ENCODE results near the gene FBXO22. TPM values are rescaled to one million over a fixed set of nuclear protein-coding genes. Genes with fewer than 3 reads are reported as not detected.

The FBXO22 gene
- total and polyA plus RNA-seq, 2 of the 8 experiments (the other 6 are each of a cell fraction or from before 2014, with no cell fraction given), result 33.2 to 67.3 TPM

DNA sequence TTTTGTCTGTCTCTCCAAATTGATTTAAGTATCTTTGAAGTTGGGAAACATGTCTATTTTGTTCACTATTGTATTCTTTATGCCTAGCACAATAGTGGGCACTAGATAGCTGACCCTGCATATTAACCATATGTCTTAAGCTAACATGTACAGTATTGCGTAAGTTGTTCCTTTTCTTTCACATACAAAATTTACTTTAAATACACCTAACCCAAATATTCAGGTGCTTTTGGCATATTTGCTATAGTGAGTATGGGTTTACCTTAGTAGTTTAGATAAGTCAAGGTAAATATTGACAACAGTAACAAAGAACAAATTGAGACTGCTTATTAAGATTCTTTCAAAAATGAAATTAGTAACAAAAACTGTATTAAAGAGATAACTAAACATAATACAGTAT, 57.7 kb downstream of the FBXO22 start:
- H3K18ac ChIP-seq (ENCODE audit: extremely low read depth, low read length), result no peak overlapping the region
- no peak overlapping the region for H2BK12ac ChIP-seq (ENCODE audit: low read depth, low read length)
- H2BK15ac ChIP-seq (ENCODE audit: low read length), result no peak overlapping the region
- TF ChIP-seq KDM5A (IDR thresholded peaks at IDR 0.05; ENCODE audit: low read length) (no peak), CEBPB (IDR thresholded peaks at IDR 0.05; ENCODE audit: low read depth, low read length) (0 out of 2 replicates have a peak, but pooled peaks have one; percentile 9)
- H3K23ac ChIP-seq (ENCODE audit: insufficient read length), result no peak overlapping the region
- H4K5ac ChIP-seq (ENCODE audit: insufficient read length, low read depth, low read length), result no peak overlapping the region
- no peak overlapping the region for H3K9ac ChIP-seq (replicated peaks in 1 of 4; ENCODE audit: extremely low read depth in 1 of 4, low read depth in 3 of 4, low read length in 3 of 4)
- no peak overlapping the region for H4K8ac ChIP-seq (ENCODE audit: extremely low read depth, insufficient read depth, low read length)
- no peaks in the 10 kb centered on the region for H3K79me1 ChIP-seq (ENCODE audit: low read depth, low read length)
- no peak overlapping the region for H3K4ac ChIP-seq (replicated peaks; ENCODE audit: insufficient read length, low read depth, low read length)
- H3K79me2 ChIP-seq (ENCODE audit: control insufficient read depth in 1 of 2, insufficient read depth in 2 of 2, low read length in 2 of 2), result no peaks in the 10 kb centered on the region
- no peak overlapping the region for H3K4me3 ChIP-seq (ENCODE audit: extremely low read depth in 1 of 4, insufficient read depth in 2 of 4, low read depth in 3 of 4, low read length in 4 of 4)
- ChIA-PET POLR2A (ENCODE audit: partially characterized antibody) (no interaction called here), CTCF (ENCODE audit: partially characterized antibody) (interaction anchor here (1.8 kb wide), 1 partner anchor 95 kb away, joined by 5 read pairs; no protein-coding TSS in a partner anchor)
- no peak overlapping the region for H3K56ac ChIP-seq (replicated peaks; ENCODE audit: insufficient read length, low read depth, low read length)
- no peak overlapping the region for H3K4me2 ChIP-seq (ENCODE audit: insufficient read depth in 1 of 2, low read depth in 2 of 2, low read length in 2 of 2)
- H3K27me3 ChIP-seq (replicated peaks in 1 of 4; ENCODE audit: control insufficient read depth in 3 of 4, extremely low read depth in 1 of 4, insufficient read depth in 3 of 4, low read length in 3 of 4), result no peaks in the 10 kb centered on the region
- H2BK120ac ChIP-seq (replicated peaks; ENCODE audit: low read depth, low read length), result no peak overlapping the region
- FAIRE-seq (no peak), DNase-seq (ENCODE audit: low read depth in 1 of 2, low spot score in 2 of 2) (no peak)
- H3K9me3 ChIP-seq (ENCODE audit: insufficient read depth in 2 of 2, low read depth in 1 of 2, low read length in 1 of 2), result no peaks in the 10 kb centered on the region
- WGBS, 2 experiments (ENCODE audit: extremely low coverage in 1 of 2, insufficient coverage in 1 of 2, insufficient read length in 1 of 2, insufficient replicate concordance in 2 of 2, low coverage in 1 of 2, low lambda C conversion rate in 2 of 2, missing lambda C conversion rate in 1 of 2), result 84% methylated on average over 1 of the region's 1 CpG; no CpG with 5 or more reads in 1 of the 2 experiments
- H2AK5ac ChIP-seq (ENCODE audit: low read depth, low read length), result no peak overlapping the region
- no peak overlapping the region for H3K14ac ChIP-seq (ENCODE audit: insufficient read length)
- no peaks in the 10 kb centered on the region for H3K36me3 ChIP-seq (ENCODE audit: control insufficient read depth in 2 of 4, insufficient read depth in 4 of 4, low read length in 3 of 4)
- no peak overlapping the region for H2BK5ac ChIP-seq (ENCODE audit: low read depth, low read length)
- H4K91ac ChIP-seq (replicated peaks; ENCODE audit: insufficient read length, low read length), result no peak overlapping the region
- no peaks in the 10 kb centered on the region for H3K4me1 ChIP-seq (replicated peaks in 1 of 4; ENCODE audit: control insufficient read depth in 3 of 4, insufficient read depth in 4 of 4, low read length in 3 of 4)
- H2BK20ac ChIP-seq (ENCODE audit: low read length), result no peak overlapping the region
- no peak overlapping the region for H3K27ac ChIP-seq (ENCODE audit: low read depth, low read length)
- H2AFZ ChIP-seq (ENCODE audit: low read length), result no peak overlapping the region
- H3K23me2 ChIP-seq (ENCODE audit: low read depth, low read length), result no peaks in the 10 kb centered on the region
- no peaks in the 10 kb centered on the region for H4K20me1 ChIP-seq (replicated peaks in 1 of 2; ENCODE audit: control insufficient read depth in 1 of 2, insufficient read depth in 2 of 2, low read length in 2 of 2)
